CD4-positive, alpha-beta T cell (primary cell): ENCODE data around the gene SH3BP2. TPM values are rescaled to one million over a fixed set of nuclear protein-coding genes. Genes with fewer than 3 reads are reported as not detected.
A peak's percentile ranks its signal among the peaks of the same experiment; 100 is the strongest.

Source experiments
- ATAC-seq: fragments of 200-7000 bp; cut with Tn5 transposase; one replicate; pipeline ENCODE4 v1.10.0; 2022; ENCODE audit warnings: mild to moderate bottlenecking; ENCODE audit not compliant: poor library complexity
- CTCF ChIA-PET: fragments of 350-600 bp; sonication (Branson Sonifier 250); formaldehyde crosslinking; loops from one replicate; lab custom pipeline; 2021; ENCODE audit warnings: antibody characterized with exemption, inconsistent platforms; lab: Charles Lee
- POLR2A ChIA-PET: fragments of 350-600 bp; sonication (Branson Sonifier 250); formaldehyde crosslinking; loops from one replicate; lab custom pipeline; 2021; ENCODE audit warnings: antibody characterized with exemption, inconsistent platforms; lab: Charles Lee
- DNase-seq, 14 experiments: peaks; one replicate each; pipeline ENCODE4 v3.0.0-alpha.2; 2013 to 2020; ENCODE audit warnings: mixed read lengths in 2 of 14
- H3K27ac ChIP-seq, 2 donors: one replicate each; pipeline versions ENCODE4 v1.5.1 to v1.7.0; 2013; ENCODE audit warnings: low read length in 2 of 2, low read depth in 1 of 2, mild to moderate bottlenecking in 1 of 2
- H3K27me3 ChIP-seq, 2 experiments: 1 replicate in 1 of 2; 2 replicates in 1 of 2; pipeline versions ENCODE4 v1.6.1 to v1.7.0; 2013; ENCODE audit warnings: low read length in 2 of 2, control low read depth in 1 of 2, mild to moderate bottlenecking in 1 of 2, moderate library complexity in 1 of 2; ENCODE audit not compliant: insufficient read depth in 2 of 2, control insufficient read depth in 1 of 2
- H3K36me3 ChIP-seq: one replicate; pipeline ENCODE4 v1.6.1; 2013; ENCODE audit warnings: low read length, control low read depth; ENCODE audit not compliant: insufficient read depth
- H3K4me1 ChIP-seq: one replicate; pipeline ENCODE4 v1.6.1; 2013; ENCODE audit warnings: low read length, control low read depth; ENCODE audit not compliant: insufficient read depth
- H3K4me3 ChIP-seq: one replicate; pipeline ENCODE4 v1.5.1; 2013; ENCODE audit warnings: mild to moderate bottlenecking, low read length, moderate library complexity
- H3K9me3 ChIP-seq, 2 experiments: 1 replicate in 1 of 2; 2 replicates in 1 of 2; pipeline versions ENCODE4 v1.6.1 to v1.7.0; 2013; ENCODE audit warnings: low read length in 2 of 2, mild to moderate bottlenecking in 2 of 2, control low read depth in 1 of 2, moderate library complexity in 1 of 2; ENCODE audit not compliant: control insufficient read depth in 1 of 2, insufficient read depth in 1 of 2
- H3K27ac Mint-ChIP-seq: one replicate; pipeline ENCODE4 v1.8.0; 2020; ENCODE audit warnings: mixed read lengths
- H3K27me3 Mint-ChIP-seq: one replicate; pipeline ENCODE4 v1.8.0; 2021; ENCODE audit warnings: mixed read lengths
- H3K36me3 Mint-ChIP-seq: one replicate; pipeline ENCODE4 v1.8.0; 2021; ENCODE audit warnings: low read depth, mixed read lengths
- H3K4me1 Mint-ChIP-seq: one replicate; pipeline ENCODE4 v1.8.0; 2021; ENCODE audit warnings: low read depth, mixed read lengths
- H3K4me3 Mint-ChIP-seq: one replicate; pipeline ENCODE4 v1.8.0; 2020; ENCODE audit warnings: mild to moderate bottlenecking, mixed read lengths
- H3K9me3 Mint-ChIP-seq: one replicate; pipeline ENCODE4 v1.8.0; 2020; ENCODE audit warnings: mixed read lengths
- intact Hi-C, 2 experiments: fragments of 100-400 bp; cut with DNase I in 1 of 2; cut with micrococcal nuclease in 1 of 2; formaldehyde crosslinking; loops; one replicate each; pipeline versions ENCODE4 v1.15.1 to v1.9.0; 2023 to 2025; cut with DNase I, micrococcal nuclease
- total RNA-seq, 174 experiments: library from RNA in 2 of 174; stranded (reverse) in 2 of 174; gene quantifications; one replicate each; pipeline ENCODE4 v1.2.3 and lab custom pipeline; 2021 to 2026
- TF ChIP-seq, protein P1 (sequence below): fragments of 200-600 bp; IDR thresholded peaks from one replicate; pipeline ENCODE4 v1.8.0; 2022; ENCODE audit warnings: antibody characterized with exemption, mild to moderate bottlenecking

Gene SH3BP2
- total RNA-seq, 2 experiments from 2014 or later = 30.1 to 30.5 TPM

GRCh38 chr4:2763511-2763967 is 29.3 kb upstream of the SH3BP2 start:
- Histone ChIP-seq H3K27me3 (no peaks in the 10 kb centered on the region), H3K36me3 (no peaks in the 10 kb centered on the region), H3K4me1 (peaks cover 11% of the 10 kb centered on the region), H3K27ac (no peak overlapping the region), H3K4me3 (no peak overlapping the region), H3K9me3 (no peaks in the 10 kb centered on the region)
- no peak for ATAC-seq
- no peak overlapping the region for H3K27ac Mint-ChIP-seq
- H3K4me1 Mint-ChIP-seq = no peaks in the 10 kb centered on the region
- peak overlapping the region; percentile 69 for H3K4me3 Mint-ChIP-seq
- POLR2A ChIA-PET = interaction anchor here (0.9 to 1.2 kb wide), 2 partner anchors 52 to 191 kb away, joined by 3 read pairs; no protein-coding TSS in a partner anchor
- DNase-seq = no peak
- H3K36me3 Mint-ChIP-seq = no peaks in the 10 kb centered on the region
- TF ChIP-seq, protein P1, sequence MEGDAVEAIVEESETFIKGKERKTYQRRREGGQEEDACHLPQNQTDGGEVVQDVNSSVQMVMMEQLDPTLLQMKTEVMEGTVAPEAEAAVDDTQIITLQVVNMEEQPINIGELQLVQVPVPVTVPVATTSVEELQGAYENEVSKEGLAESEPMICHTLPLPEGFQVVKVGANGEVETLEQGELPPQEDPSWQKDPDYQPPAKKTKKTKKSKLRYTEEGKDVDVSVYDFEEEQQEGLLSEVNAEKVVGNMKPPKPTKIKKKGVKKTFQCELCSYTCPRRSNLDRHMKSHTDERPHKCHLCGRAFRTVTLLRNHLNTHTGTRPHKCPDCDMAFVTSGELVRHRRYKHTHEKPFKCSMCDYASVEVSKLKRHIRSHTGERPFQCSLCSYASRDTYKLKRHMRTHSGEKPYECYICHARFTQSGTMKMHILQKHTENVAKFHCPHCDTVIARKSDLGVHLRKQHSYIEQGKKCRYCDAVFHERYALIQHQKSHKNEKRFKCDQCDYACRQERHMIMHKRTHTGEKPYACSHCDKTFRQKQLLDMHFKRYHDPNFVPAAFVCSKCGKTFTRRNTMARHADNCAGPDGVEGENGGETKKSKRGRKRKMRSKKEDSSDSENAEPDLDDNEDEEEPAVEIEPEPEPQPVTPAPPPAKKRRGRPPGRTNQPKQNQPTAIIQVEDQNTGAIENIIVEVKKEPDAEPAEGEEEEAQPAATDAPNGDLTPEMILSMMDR = no peak
- CTCF ChIA-PET = interaction anchor here (0.5 to 1.7 kb wide), 15 partner anchors 12 to 200 kb away, joined by 3 to 14 read pairs (median 4); partner anchors contain the start of gene GRK4
- H3K9me3 Mint-ChIP-seq = no peaks in the 10 kb centered on the region
- H3K27me3 Mint-ChIP-seq = no peaks in the 10 kb centered on the region
- intact Hi-C loops = loop anchor here (2.0 to 10.0 kb wide), 4 partner anchors 51 to 171 kb away; no protein-coding TSS in a partner anchor

- intact Hi-C loops = loop anchor here in 1 of 2 experiments (2.0 to 10.0 kb wide), 3 partner anchors 49 to 197 kb away; partner anchors contain the start of genes GRK4 and NOP14
- TF ChIP-seq, protein P1 = no peak
- ATAC-seq = no peak
- Mint-ChIP-seq H3K27ac (no peak overlapping the region), H3K36me3 (no peaks in the 10 kb centered on the region), H3K9me3 (no peaks in the 10 kb centered on the region), H3K4me3 (no peak overlapping the region), H3K27me3 (no peaks in the 10 kb centered on the region), H3K4me1 (peaks cover 5% of the 10 kb centered on the region)
- Histone ChIP-seq H3K9me3 (no peaks in the 10 kb centered on the region), H3K27ac (no peak overlapping the region), H3K36me3 (no peaks in the 10 kb centered on the region), H3K4me1 (peaks cover 14% of the 10 kb centered on the region), H3K27me3 (no peaks in the 10 kb centered on the region), H3K4me3 (no peak overlapping the region)
- DNase-seq = no peak
- CTCF ChIA-PET = no interaction called here
- POLR2A ChIA-PET = no interaction called here
These were observed 26.9 kb upstream of the SH3BP2 start for GRCh38 chr4:2765832-2766526.

DNA sequence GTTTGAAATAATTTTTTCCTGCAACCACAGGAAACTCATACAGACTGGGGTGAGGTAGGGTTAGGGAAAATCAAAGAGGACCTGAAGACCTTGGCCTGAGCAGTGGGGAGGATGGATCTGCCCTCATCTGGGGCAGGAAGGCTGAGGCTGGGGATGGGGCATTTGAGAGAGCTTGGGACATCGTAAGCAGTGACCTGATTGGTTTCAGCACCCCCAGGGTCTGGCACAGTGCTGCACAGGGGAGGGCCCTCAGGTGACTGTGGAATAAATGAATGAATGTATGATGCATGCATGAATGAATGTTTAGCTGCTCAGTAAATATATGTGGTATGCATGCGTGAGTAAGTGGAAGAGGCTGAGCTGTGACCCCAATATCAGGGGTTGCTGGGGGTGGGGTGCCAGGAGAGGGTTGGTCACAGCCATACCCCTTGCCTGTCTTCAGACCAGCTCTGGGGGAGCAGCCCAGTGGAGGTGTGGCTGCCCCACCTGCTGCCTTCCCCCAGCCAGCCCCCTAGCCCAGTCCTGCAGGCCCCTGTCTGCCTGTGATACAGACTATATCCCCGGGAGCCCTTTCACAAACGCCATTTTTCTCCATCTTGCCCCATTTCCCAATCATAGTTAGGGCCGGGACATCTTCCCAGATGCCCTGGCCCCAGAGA is 25.7 kb upstream of the SH3BP2 start:
- H3K4me3 ChIP-seq = no peak overlapping the region
- no peaks in the 10 kb centered on the region for H3K36me3 ChIP-seq
- H3K9me3 Mint-ChIP-seq = no peaks in the 10 kb centered on the region
- ChIA-PET CTCF (no interaction called here), POLR2A (no interaction called here)
- no peaks in the 10 kb centered on the region for H3K9me3 ChIP-seq
- no peaks in the 10 kb centered on the region for H3K36me3 Mint-ChIP-seq
- intact Hi-C loops = loop anchor here in 1 of 2 experiments (10.0 kb wide), 1 partner anchor 48 kb away; no protein-coding TSS in a partner anchor
- ATAC-seq (no peak), DNase-seq (no peak)
- no peak overlapping the region for H3K27ac ChIP-seq
- TF ChIP-seq, protein P1 = no peak
- H3K27me3 Mint-ChIP-seq = no peaks in the 10 kb centered on the region
- no peak overlapping the region for H3K27ac Mint-ChIP-seq
- H3K4me3 Mint-ChIP-seq = no peak overlapping the region
- H3K4me1 ChIP-seq = peaks cover 18% of the 10 kb centered on the region
- H3K27me3 ChIP-seq = no peaks in the 10 kb centered on the region
- peaks cover 10% of the 10 kb centered on the region for H3K4me1 Mint-ChIP-seq
